VCaP (cell line): ENCODE data around the gene PRKD3.

ENCODE experiments used
- H3K27ac ChIP-seq: fragments of 450-650 bp; 2 replicates; pipeline ENCODE4 v1.5.1; 2017
- CTCF ChIP-seq: fragments of 450-650 bp; conservative IDR thresholded peaks from 2 replicates; pipeline ENCODE4 v1.5.1; 2017; ENCODE audit warnings: mild to moderate bottlenecking, moderate library complexity

Gene PRKD3

GRCh38 chr2:37332560-37332959 is 7.9 kb upstream of the PRKD3 start:
- no peak for TF ChIP-seq CTCF

GRCh38 chr2:37330681-37331080 is 6.0 kb upstream of the PRKD3 start:
- H3K27ac ChIP-seq: no peak overlapping the region
- TF ChIP-seq CTCF: no peak

More at GRCh38 chr2:37332560-37332959, 7.9 kb upstream of the PRKD3 start:
- no peak overlapping the region for H3K27ac ChIP-seq

- no peak for TF ChIP-seq CTCF
These were observed 2.4 kb upstream of the PRKD3 start for GRCh38 chr2:37326866-37327634.

GRCh38 chr2:37326285-37326684 is 1.7 kb upstream of the PRKD3 start:
- H3K27ac ChIP-seq: no peak overlapping the region
- no peak for TF ChIP-seq CTCF

More at GRCh38 chr2:37326866-37327634, 2.4 kb upstream of the PRKD3 start:
- H3K27ac ChIP-seq: no peak overlapping the region

- no peak for TF ChIP-seq CTCF
- no peak overlapping the region; the same call in 1 of the 2 replicates for H3K27ac ChIP-seq
These were observed 1.0 kb upstream of the PRKD3 start for GRCh38 chr2:37325625-37326071.

- no peak for TF ChIP-seq CTCF
These were observed 172 bp downstream of the PRKD3 start for GRCh38 chr2:37324536-37324785.

GRCh38 chr2:37323781-37324535 is 675 bp downstream of the PRKD3 start:
- peak overlapping the region; percentile 65 for H3K27ac ChIP-seq
- no peak for TF ChIP-seq CTCF

More at GRCh38 chr2:37324536-37324785, 172 bp downstream of the PRKD3 start:
- H3K27ac ChIP-seq: peak overlapping the region; percentile 65
